Activated naive CD8-positive, alpha-beta T cell treated with anti-CD3 and anti-CD28 coated beads, Interleukin-2, amount 10 ng/mL, durations not matched to agents 7 days and 5 days (primary cell): Measurements from ENCODE around the gene COG2. TPM values are rescaled to one million over a fixed set of nuclear protein-coding genes. Genes with fewer than 3 reads are reported as not detected.
"Not testable (repeated sequence)": the region's sequence is repeated elsewhere in the genome, so short reads cannot be mapped to it uniquely, and the experiment has no call there.

Source experiments
- ATAC-seq: fragments of 150-1000 bp; cut with Tn5 transposase; one replicate; pipeline ENCODE4 v1.10.0; 2021; ENCODE audit warnings: low read depth, moderate library complexity
- POLR2A ChIA-PET: fragments of 350-600 bp; sonication (Branson Sonifier 250); formaldehyde crosslinking; loops from one replicate; lab custom pipeline; 2021; ENCODE audit warnings: antibody characterized with exemption; lab: Charles Lee
- DNase-seq: peaks from one replicate; pipeline ENCODE4 v3.0.0; 2021
- H3K27ac Mint-ChIP-seq: one replicate; pipeline ENCODE4 v1.8.0; 2022; ENCODE audit warnings: mild to moderate bottlenecking, mixed read lengths
- H3K27me3 Mint-ChIP-seq: one replicate; pipeline ENCODE4 v1.8.0; 2022; ENCODE audit warnings: mild to moderate bottlenecking, moderate library complexity, mixed read lengths
- H3K36me3 Mint-ChIP-seq: one replicate; pipeline ENCODE4 v1.8.0; 2021; ENCODE audit warnings: mild to moderate bottlenecking, mixed read lengths
- H3K4me1 Mint-ChIP-seq: one replicate; pipeline ENCODE4 v1.8.0; 2021; ENCODE audit warnings: mixed read lengths
- H3K4me3 Mint-ChIP-seq: one replicate; pipeline ENCODE4 v1.8.0; 2022; ENCODE audit warnings: mild to moderate bottlenecking, moderate library complexity, mixed read lengths
- H3K9me3 Mint-ChIP-seq: one replicate; pipeline ENCODE4 v1.8.0; 2021; ENCODE audit warnings: mixed read lengths
- total RNA-seq, 2 experiments: library from RNA; stranded (reverse); gene quantifications; one replicate each; pipeline ENCODE4 v1.2.3, GENCODE V29; 2021

COG2 gene
- total RNA-seq, 2 experiments from 2014 or later, result 30.0 to 31.1 TPM

GRCh38 chr1:230636575-230637148 is 5.6 kb upstream of the COG2 start:
- POLR2A ChIA-PET, result no interaction called here
- DNase-seq, result no peak
- Mint-ChIP-seq H3K36me3 (no peaks in the 10 kb centered on the region), H3K9me3 (no peaks in the 10 kb centered on the region), H3K27ac (no peak overlapping the region), H3K4me1 (peaks cover 4% of the 10 kb centered on the region), H3K4me3 (no peak overlapping the region), H3K27me3 (peaks cover 18% of the 10 kb centered on the region)
- ATAC-seq, result no peak

- H3K4me1 Mint-ChIP-seq, result peaks cover 26% of the 10 kb centered on the region
- DNase-seq (no peak), ATAC-seq (no peak)
- H3K4me3 Mint-ChIP-seq, result no peak overlapping the region
- POLR2A ChIA-PET, result no interaction called here
- no peak overlapping the region for H3K27ac Mint-ChIP-seq
- H3K36me3 Mint-ChIP-seq, result peaks cover 3% of the 10 kb centered on the region
- peaks cover 18% of the 10 kb centered on the region for H3K27me3 Mint-ChIP-seq
- no peaks in the 10 kb centered on the region for H3K9me3 Mint-ChIP-seq
Measured at GRCh38 chr1:230639714-230640209, 2.5 kb upstream of the COG2 start.

- no peaks in the 10 kb centered on the region for H3K9me3 Mint-ChIP-seq
- DNase-seq (no peak), ATAC-seq (no peak)
- peaks cover 30% of the 10 kb centered on the region for H3K4me1 Mint-ChIP-seq
- H3K4me3 Mint-ChIP-seq, result peak overlapping the region; percentile 98
- POLR2A ChIA-PET, result no interaction called here
- peaks cover 3% of the 10 kb centered on the region for H3K36me3 Mint-ChIP-seq
- peaks cover 18% of the 10 kb centered on the region for H3K27me3 Mint-ChIP-seq
- H3K27ac Mint-ChIP-seq, result no peak overlapping the region
Measured at GRCh38 chr1:230641346-230641745, 935 bp upstream of the COG2 start.

GRCh38 chr1:230641900-230642262 is 400 bp upstream of the COG2 start:
- DNase-seq (no peak), ATAC-seq (no peak)
- Mint-ChIP-seq H3K27ac (peak overlapping the region; percentile 52), H3K4me1 (peaks cover 30% of the 10 kb centered on the region), H3K9me3 (no peaks in the 10 kb centered on the region), H3K36me3 (peaks cover 5% of the 10 kb centered on the region), H3K27me3 (peaks cover 13% of the 10 kb centered on the region), H3K4me3 (peak overlapping the region; percentile 98)
- POLR2A ChIA-PET, result no interaction called here

- H3K9me3 Mint-ChIP-seq, result no peaks in the 10 kb centered on the region
- H3K36me3 Mint-ChIP-seq, result peaks cover 6% of the 10 kb centered on the region
- ATAC-seq, result no peak
- POLR2A ChIA-PET, result interaction anchor here (1.5 kb wide), 1 partner anchor 1019 kb away, joined by 4 read pairs; the partner anchor contains the start of genes TAF5L and URB2
- peaks cover 12% of the 10 kb centered on the region for H3K27me3 Mint-ChIP-seq
- no peak for DNase-seq
- no peak overlapping the region for H3K27ac Mint-ChIP-seq
- H3K4me3 Mint-ChIP-seq, result peak overlapping the region; percentile 98
- H3K4me1 Mint-ChIP-seq, result peaks cover 30% of the 10 kb centered on the region
Measured at GRCh38 chr1:230643908-230644307, 1.6 kb downstream of the COG2 start.

GRCh38 chr1:230646710-230647302 is 4.5 kb downstream of the COG2 start:
- no peak overlapping the region for H3K4me3 Mint-ChIP-seq
- no peaks in the 10 kb centered on the region for H3K27me3 Mint-ChIP-seq
- peaks cover 14% of the 10 kb centered on the region for H3K36me3 Mint-ChIP-seq
- POLR2A ChIA-PET, result no interaction called here
- H3K27ac Mint-ChIP-seq, result no peak overlapping the region
- ATAC-seq, result no peak
- H3K9me3 Mint-ChIP-seq, result no peaks in the 10 kb centered on the region
- peaks cover 28% of the 10 kb centered on the region for H3K4me1 Mint-ChIP-seq
- DNase-seq, result no peak

GRCh38 chr1:230647321-230647720 is 5.0 kb downstream of the COG2 start:
- H3K27me3 Mint-ChIP-seq, result no peaks in the 10 kb centered on the region
- peaks cover 18% of the 10 kb centered on the region for H3K36me3 Mint-ChIP-seq
- DNase-seq (no peak), ATAC-seq (no peak)
- H3K4me3 Mint-ChIP-seq, result no peak overlapping the region
- H3K27ac Mint-ChIP-seq, result no peak overlapping the region
- POLR2A ChIA-PET, result no interaction called here
- H3K9me3 Mint-ChIP-seq, result peaks cover 1% of the 10 kb centered on the region
- peaks cover 26% of the 10 kb centered on the region for H3K4me1 Mint-ChIP-seq

GRCh38 chr1:230648114-230648513 is 5.8 kb downstream of the COG2 start:
- Mint-ChIP-seq H3K4me1 (peaks cover 22% of the 10 kb centered on the region), H3K27me3 (no peaks in the 10 kb centered on the region), H3K4me3 (no peak overlapping the region), H3K9me3 (peaks cover 1% of the 10 kb centered on the region), H3K27ac (no peak overlapping the region), H3K36me3 (peaks cover 21% of the 10 kb centered on the region)
- DNase-seq (no peak), ATAC-seq (no peak)
- POLR2A ChIA-PET, result no interaction called here

GRCh38 chr1:230650300-230650699 is 8.0 kb downstream of the COG2 start:
- Mint-ChIP-seq H3K4me1 (peaks cover 5% of the 10 kb centered on the region), H3K36me3 (peaks cover 31% of the 10 kb centered on the region)
- no peak for ATAC-seq

GRCh38 chr1:230651235-230651634 is 9.0 kb downstream of the COG2 start:
- Mint-ChIP-seq H3K4me3 (no peak overlapping the region), H3K36me3 (peaks cover 31% of the 10 kb centered on the region), H3K27ac (no peak overlapping the region), H3K9me3 (peaks cover 3% of the 10 kb centered on the region), H3K4me1 (peaks cover 2% of the 10 kb centered on the region), H3K27me3 (no peaks in the 10 kb centered on the region)
- DNase-seq, result no peak
- POLR2A ChIA-PET, result no interaction called here
- no peak for ATAC-seq

More at GRCh38 chr1:230650300-230650699, 8.0 kb downstream of the COG2 start:
- no peak overlapping the region for H3K27ac Mint-ChIP-seq
- no peak overlapping the region for H3K4me3 Mint-ChIP-seq
- POLR2A ChIA-PET, result interaction anchor here (0.5 kb wide), 1 partner anchor 354 kb away, joined by 5 read pairs; no protein-coding TSS in a partner anchor
- DNase-seq, result no peak
- no peaks in the 10 kb centered on the region for H3K27me3 Mint-ChIP-seq
- H3K9me3 Mint-ChIP-seq, result peaks cover 3% of the 10 kb centered on the region

GRCh38 chr1:230656719-230657118 is 14.4 kb downstream of the COG2 start:
- H3K27me3 Mint-ChIP-seq, H3K4me1 Mint-ChIP-seq, ATAC-seq, H3K9me3 Mint-ChIP-seq, POLR2A ChIA-PET, H3K27ac Mint-ChIP-seq, DNase-seq, H3K4me3 Mint-ChIP-seq: not testable (repeated sequence)
- peaks cover 21% of the 10 kb centered on the region for H3K36me3 Mint-ChIP-seq

- POLR2A ChIA-PET, H3K9me3 Mint-ChIP-seq, H3K27me3 Mint-ChIP-seq, H3K4me1 Mint-ChIP-seq, DNase-seq, H3K27ac Mint-ChIP-seq, H3K4me3 Mint-ChIP-seq, ATAC-seq: not testable (repeated sequence)
- H3K36me3 Mint-ChIP-seq, result peaks cover 14% of the 10 kb centered on the region
Measured at GRCh38 chr1:230658103-230658502, 15.8 kb downstream of the COG2 start.

GRCh38 chr1:230658691-230659090 is 16.4 kb downstream of the COG2 start:
- no peak overlapping the region for H3K4me3 Mint-ChIP-seq
- DNase-seq (no peak), ATAC-seq (no peak)
- H3K27me3 Mint-ChIP-seq, result no peaks in the 10 kb centered on the region
- H3K36me3 Mint-ChIP-seq, result peaks cover 11% of the 10 kb centered on the region
- POLR2A ChIA-PET, result no interaction called here
- H3K27ac Mint-ChIP-seq, result no peak overlapping the region
- peaks cover 2% of the 10 kb centered on the region for H3K4me1 Mint-ChIP-seq
- peaks cover 2% of the 10 kb centered on the region for H3K9me3 Mint-ChIP-seq

GRCh38 chr1:230661976-230662375 is 19.7 kb downstream of the COG2 start:
- POLR2A ChIA-PET, result no interaction called here
- DNase-seq, result no peak
- Mint-ChIP-seq H3K9me3 (no peaks in the 10 kb centered on the region), H3K27me3 (no peaks in the 10 kb centered on the region), H3K27ac (no peak overlapping the region), H3K4me1 (no peaks in the 10 kb centered on the region), H3K4me3 (no peak overlapping the region), H3K36me3 (peaks cover 10% of the 10 kb centered on the region)
- no peak for ATAC-seq
